CD4-positive, alpha-beta T cell treated with Interleukin-4 for 1 hour (primary cell): ENCODE measurements around the gene HRAS.

Source experiments
- DNase-seq, 2 donors: peaks; one replicate each; pipeline ENCODE4 v3.0.0-alpha.2; 2020 to 2022

Gene HRAS

GRCh38 chr11:553083-553987, 18.0 kb upstream of the HRAS start:
- no peak for DNase-seq

- DNase-seq = no peak
Observed at GRCh38 chr11:551596-551995, 16.2 kb upstream of the HRAS start.

- no peak for DNase-seq
Observed at GRCh38 chr11:551131-551530, 15.8 kb upstream of the HRAS start.

- DNase-seq = no peak
Observed at GRCh38 chr11:550746-551085, 15.3 kb upstream of the HRAS start.

GRCh38 chr11:550021-550745, 14.8 kb upstream of the HRAS start:
- no peak for DNase-seq

GRCh38 chr11:548700-549603, 13.6 kb upstream of the HRAS start:
- no peak for DNase-seq

- no peak for DNase-seq
Observed at GRCh38 chr11:545171-545570, 9.8 kb upstream of the HRAS start.

GRCh38 chr11:544817-545166, 9.4 kb upstream of the HRAS start:
- no peak for DNase-seq

- DNase-seq = no peak
Observed at GRCh38 chr11:541433-541885, 6.1 kb upstream of the HRAS start.

GRCh38 chr11:540583-541432, 5.4 kb upstream of the HRAS start:
- no peak for DNase-seq

- DNase-seq = no peak
Observed at GRCh38 chr11:539971-540481, 4.7 kb upstream of the HRAS start.

GRCh38 chr11:538431-539051, 3.2 kb upstream of the HRAS start:
- no peak for DNase-seq

GRCh38 chr11:537622-538430, 2.5 kb upstream of the HRAS start:
- no peak for DNase-seq

GRCh38 chr11:536841-537621, 1.7 kb upstream of the HRAS start, which contains the start of gene LRRC56:
Gene LRRC56, plus strand, starts transcription at chr11:537527. Its CDS starts 3,158 bp downstream, at chr11:540685.
- DNase-seq = peak; percentile 95 to 96

GRCh38 chr11:535210-535518, 212 bp downstream of the HRAS start:
- DNase-seq = no peak

- DNase-seq = no peak
Observed at GRCh38 chr11:534396-535209, 773 bp downstream of the HRAS start.

- DNase-seq = no peak
Observed at GRCh38 chr11:533586-534395, 1.6 kb downstream of the HRAS start.

GRCh38 chr11:532986-533585, 2.3 kb downstream of the HRAS start:
- DNase-seq = no peak
